Gastroesophageal sphincter (tissue), 4 donors: ENCODE results near the gene SLC24A3. TPM values are rescaled to one million over a fixed set of nuclear protein-coding genes. Genes with fewer than 3 reads are reported as not detected.

Experiments
- ATAC-seq: fragments of 150-250 bp; one replicate; pipeline ENCODE4 v1.9.1; 2016; ENCODE audit warnings: mild to moderate bottlenecking, moderate library complexity
- H3K27ac ChIP-seq, 4 donors: fragments of 200-600 bp; sonication (generic) in 3 of 4; 1 replicate in 3 of 4; 2 replicates in 1 of 4; pipeline ENCODE4 v1.5.1; 2016 to 2019
- H3K27me3 ChIP-seq: fragments of 200-600 bp; sonication (generic); one replicate; pipeline ENCODE4 v1.5.1; 2019
- H3K36me3 ChIP-seq, 2 donors: fragments of 200-600 bp; sonication (generic); one replicate each; pipeline ENCODE4 v1.5.1; 2019; ENCODE audit warnings: control low read depth in 1 of 2
- H3K4me1 ChIP-seq, 3 donors: fragments of 200-600 bp; sonication (generic); 1 replicate in 2 of 3; 2 replicates in 1 of 3; pipeline ENCODE4 v1.5.1; 2016 to 2019; ENCODE audit warnings: control low read depth in 2 of 3
- H3K4me3 ChIP-seq, 2 donors: fragments of 200-600 bp; sonication (generic); one replicate each; pipeline ENCODE4 v1.5.1; 2019; ENCODE audit warnings: mild to moderate bottlenecking in 1 of 2, moderate library complexity in 1 of 2
- H3K9me3 ChIP-seq, 3 donors: fragments of 200-600 bp; sonication (generic); one replicate each; pipeline ENCODE4 v1.5.1; 2017 to 2019; ENCODE audit warnings: control low read depth in 2 of 3
- EP300 ChIP-seq: sonication (generic); formaldehyde crosslinking; IDR thresholded peaks from one replicate; pipeline ENCODE4 v1.6.1; 2017; ENCODE audit warnings: antibody characterized with exemption, mild to moderate bottlenecking
- POLR2A ChIP-seq, 2 donors: fragments of 450-650 bp; IDR thresholded peaks; one replicate each; pipeline ENCODE4 v1.6.1; 2017; ENCODE audit warnings: antibody characterized with exemption in 2 of 2, mild to moderate bottlenecking in 2 of 2, moderate library complexity in 1 of 2
- POLR2AphosphoS5 ChIP-seq: sonication (generic); formaldehyde crosslinking; IDR thresholded peaks from one replicate; pipeline ENCODE4 v1.6.1; 2017; ENCODE audit warnings: antibody characterized with exemption
- WGBS, 2 donors: methylation state at CpG; one replicate each; pipeline ENCODE4 v1.1.5; 2018; ENCODE audit warnings: low coverage in 1 of 2; 5-methylcytosine and 5-hydroxymethylcytosine counted together
- total RNA-seq, 4 donors: library from RNA; depleted of rRNA; stranded (reverse); fragments of >200 nt; gene quantifications; one replicate each; pipeline ENCODE4 v1.1.0, GENCODE V29; 2016
- TF ChIP-seq, protein P1 (sequence below), 4 experiments: fragments of 200-600 bp in 2 of 4; fragments of 450-650 bp in 2 of 4; sonication (generic) in 1 of 4; IDR thresholded peaks; one replicate each; pipeline ENCODE4 v1.5.1; 2017 to 2019; ENCODE audit warnings: antibody characterized with exemption in 4 of 4, mild to moderate bottlenecking in 2 of 4, moderate library complexity in 2 of 4

SLC24A3 gene
- total RNA-seq, 4 donors from 2014 or later: 2.7 to 13.5 (median 5.5) TPM

DNA sequence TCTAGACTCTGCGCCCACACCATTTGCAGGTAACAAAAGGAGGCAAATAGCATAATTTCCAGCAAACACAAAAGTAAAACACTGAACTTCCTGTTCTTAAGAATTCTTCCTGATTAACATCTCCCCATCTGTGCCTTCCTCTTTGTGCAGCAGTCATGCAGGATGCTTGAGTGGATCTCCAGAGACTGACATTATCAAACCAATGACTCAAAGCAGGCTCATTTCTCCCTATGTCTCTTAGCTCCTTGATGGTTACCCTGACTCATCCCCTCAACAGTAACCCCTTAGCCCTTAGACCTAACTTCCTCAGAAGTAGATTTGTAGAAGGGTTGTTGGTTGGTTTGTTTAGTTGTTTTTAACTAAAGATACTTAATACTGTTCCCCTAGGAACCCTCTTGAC, 408.6 kb downstream of the SLC24A3 start:
- no peaks in the 10 kb centered on the region for H3K27me3 ChIP-seq
- H3K4me3 ChIP-seq: no peak overlapping the region
- no peak for TF ChIP-seq EP300
- no peak for TF ChIP-seq POLR2A (IDR thresholded peaks at IDR 0.05)
- TF ChIP-seq, protein P1, sequence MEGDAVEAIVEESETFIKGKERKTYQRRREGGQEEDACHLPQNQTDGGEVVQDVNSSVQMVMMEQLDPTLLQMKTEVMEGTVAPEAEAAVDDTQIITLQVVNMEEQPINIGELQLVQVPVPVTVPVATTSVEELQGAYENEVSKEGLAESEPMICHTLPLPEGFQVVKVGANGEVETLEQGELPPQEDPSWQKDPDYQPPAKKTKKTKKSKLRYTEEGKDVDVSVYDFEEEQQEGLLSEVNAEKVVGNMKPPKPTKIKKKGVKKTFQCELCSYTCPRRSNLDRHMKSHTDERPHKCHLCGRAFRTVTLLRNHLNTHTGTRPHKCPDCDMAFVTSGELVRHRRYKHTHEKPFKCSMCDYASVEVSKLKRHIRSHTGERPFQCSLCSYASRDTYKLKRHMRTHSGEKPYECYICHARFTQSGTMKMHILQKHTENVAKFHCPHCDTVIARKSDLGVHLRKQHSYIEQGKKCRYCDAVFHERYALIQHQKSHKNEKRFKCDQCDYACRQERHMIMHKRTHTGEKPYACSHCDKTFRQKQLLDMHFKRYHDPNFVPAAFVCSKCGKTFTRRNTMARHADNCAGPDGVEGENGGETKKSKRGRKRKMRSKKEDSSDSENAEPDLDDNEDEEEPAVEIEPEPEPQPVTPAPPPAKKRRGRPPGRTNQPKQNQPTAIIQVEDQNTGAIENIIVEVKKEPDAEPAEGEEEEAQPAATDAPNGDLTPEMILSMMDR (IDR thresholded peaks at IDR 0.05): no peak
- TF ChIP-seq POLR2AphosphoS5: no peak
- no peak for ATAC-seq
- 50 to 92% methylated on average over 1 of the region's 1 CpG for WGBS, 2 donors
- H3K4me1 ChIP-seq: no peaks in the 10 kb centered on the region
- no peaks in the 10 kb centered on the region for H3K36me3 ChIP-seq
- H3K27ac ChIP-seq: no peak overlapping the region
- H3K9me3 ChIP-seq: no peaks in the 10 kb centered on the region

DNA sequence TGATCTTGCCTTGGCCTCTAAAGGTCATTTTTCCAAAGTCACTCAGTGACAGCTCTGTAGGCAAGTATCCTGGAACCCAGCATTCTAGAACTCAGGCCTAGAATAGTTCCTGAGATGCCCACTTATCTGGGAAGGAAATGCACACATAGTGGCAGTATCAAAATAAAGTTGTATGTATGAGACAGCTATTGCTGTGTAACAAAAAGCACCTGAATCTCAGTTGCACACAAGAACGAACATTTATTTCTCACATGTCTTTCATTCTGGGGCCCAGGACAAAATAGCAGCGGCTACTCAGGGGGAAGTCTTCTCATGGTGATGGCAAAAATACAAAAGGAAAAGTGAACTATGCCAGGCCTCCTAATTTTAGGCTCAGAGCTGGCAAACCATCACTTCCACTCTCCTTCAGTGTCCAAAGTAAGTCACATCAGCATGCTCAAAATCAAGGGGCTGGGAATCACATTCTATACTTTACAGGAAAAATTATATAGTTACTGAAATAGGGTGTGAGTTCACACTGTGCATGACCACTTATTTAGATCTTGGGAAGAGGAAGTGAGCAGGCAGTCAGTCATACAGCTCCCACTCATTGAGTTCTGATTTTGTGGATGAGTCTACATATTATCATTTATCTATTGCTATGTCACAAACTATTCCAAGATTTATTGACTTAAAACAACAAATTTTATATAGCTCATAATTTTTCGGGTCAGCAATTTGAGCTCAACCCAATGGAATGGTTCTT, 412.0 kb downstream of the SLC24A3 start:
- Histone ChIP-seq H3K27ac (no peak overlapping the region), H3K4me1 (no peaks in the 10 kb centered on the region), H3K36me3 (no peaks in the 10 kb centered on the region), H3K27me3 (no peaks in the 10 kb centered on the region), H3K9me3 (no peaks in the 10 kb centered on the region), H3K4me3 (no peak overlapping the region)
- ATAC-seq: no peak
- 96 to 100% methylated on average over 3 of the region's 3 CpGs for WGBS, 2 donors
- TF ChIP-seq, protein P1 (IDR thresholded peaks at IDR 0.05): no peak
- TF ChIP-seq POLR2A (IDR thresholded peaks at IDR 0.05) (no peak), POLR2AphosphoS5 (no peak), EP300 (no peak)

- Histone ChIP-seq H3K27ac (no peak overlapping the region), H3K36me3 (no peaks in the 10 kb centered on the region), H3K4me1 (no peaks in the 10 kb centered on the region), H3K27me3 (no peaks in the 10 kb centered on the region), H3K4me3 (no peak overlapping the region), H3K9me3 (no peaks in the 10 kb centered on the region)
- TF ChIP-seq, protein P1 (IDR thresholded peaks at IDR 0.05): no peak
- no peak for TF ChIP-seq POLR2A (IDR thresholded peaks at IDR 0.05)
- TF ChIP-seq POLR2AphosphoS5: no peak
- TF ChIP-seq EP300: no peak
- ATAC-seq: no peak
- WGBS, 2 donors: 91 to 93% methylated on average over 1 of the region's 1 CpG
Observed at GRCh38 chr20:19625426-19625825, 413.0 kb downstream of the SLC24A3 start.

- no peaks in the 10 kb centered on the region for H3K9me3 ChIP-seq
- TF ChIP-seq, protein P1 (IDR thresholded peaks at IDR 0.05): no peak
- TF ChIP-seq POLR2AphosphoS5 (no peak), EP300 (no peak), POLR2A (IDR thresholded peaks at IDR 0.05) (no peak)
- ATAC-seq: no peak
- H3K27ac ChIP-seq: no peak overlapping the region
- no peaks in the 10 kb centered on the region for H3K36me3 ChIP-seq
- no peaks in the 10 kb centered on the region for H3K4me1 ChIP-seq
- no peak overlapping the region for H3K4me3 ChIP-seq
- no peaks in the 10 kb centered on the region for H3K27me3 ChIP-seq
- 89 to 92% methylated on average over 5 of the region's 5 CpGs for whole genome bisulfite sequencing, 2 donors
Observed at GRCh38 chr20:19626896-19627295, 414.5 kb downstream of the SLC24A3 start.

- no peak for TF ChIP-seq POLR2AphosphoS5
- TF ChIP-seq EP300: no peak
- TF ChIP-seq, protein P1 (IDR thresholded peaks at IDR 0.05): peak in 3 of 4 experiments; percentile 12 to 54 (median 35)
- Histone ChIP-seq H3K9me3 (no peaks in the 10 kb centered on the region), H3K4me1 (no peaks in the 10 kb centered on the region), H3K27ac (no peak overlapping the region), H3K4me3 (no peak overlapping the region), H3K27me3 (no peaks in the 10 kb centered on the region), H3K36me3 (no peaks in the 10 kb centered on the region)
- no peak for ATAC-seq
- WGBS, 2 donors: 80 to 85% methylated on average over 1 to 2 of the region's 2 CpGs
Observed at GRCh38 chr20:19628570-19629134, 416.2 kb downstream of the SLC24A3 start.
